GM19467 (cell line): ENCODE results near the gene CCDC93.
"Not testable (repeated sequence)": the region's sequence is repeated elsewhere in the genome, so short reads cannot be mapped to it uniquely, and the experiment has no call there.

ENCODE experiments used
- ATAC-seq: cut with Tn5 transposase; IDR thresholded peaks from one replicate; pipeline ENCODE4 v1.9.1; 2021; ENCODE audit warnings: mild to moderate bottlenecking, moderate library complexity; ENCODE audit not compliant: unreplicated experiment

The CCDC93 gene

GRCh38 chr2:117923471-117923870 lies 90.4 kb downstream of the CCDC93 start:
- not testable (repeated sequence) for ATAC-seq

- no peak for ATAC-seq
Measured at GRCh38 chr2:117921520-117921919, 92.3 kb downstream of the CCDC93 start.

GRCh38 chr2:117918608-117919007 lies 95.3 kb downstream of the CCDC93 start:
- no peak for ATAC-seq

- no peak for ATAC-seq
Measured at GRCh38 chr2:117917223-117917917, 96.5 kb downstream of the CCDC93 start.

GRCh38 chr2:117902933-117903332 lies 110.9 kb downstream of the CCDC93 start:
- no peak for ATAC-seq

- ATAC-seq = no peak
Measured at GRCh38 chr2:117888897-117889296, 125.0 kb downstream of the CCDC93 start.

- no peak for ATAC-seq
Measured at GRCh38 chr2:117885308-117885707, 128.6 kb downstream of the CCDC93 start.

GRCh38 chr2:117879003-117879402 lies 134.9 kb downstream of the CCDC93 start:
- ATAC-seq = no peak

GRCh38 chr2:117875786-117876185 lies 138.1 kb downstream of the CCDC93 start:
- ATAC-seq = no peak
